Stimulated activated CD8-positive, alpha-beta memory T cell treated with anti-CD3 and anti-CD28 coated beads, Interleukin-7, amount 100 ng/mL, for 1 hour (primary cell): ENCODE measurements around the gene RALGAPA2.

Experiments used
- DNase-seq, 2 donors: peaks; one replicate each; pipeline ENCODE4 v3.0.0-alpha.2; 2020; ENCODE audit warnings: low read depth in 2 of 2

Gene RALGAPA2

GRCh38 chr20:20683481-20684321, 28.7 kb downstream of the RALGAPA2 start:
- no peak for DNase-seq

GRCh38 chr20:20683020-20683419, 29.4 kb downstream of the RALGAPA2 start:
- DNase-seq, result no peak

- DNase-seq, result no peak
Measured at GRCh38 chr20:20680991-20681508, 31.4 kb downstream of the RALGAPA2 start.

GRCh38 chr20:20679316-20679715, 33.1 kb downstream of the RALGAPA2 start:
- DNase-seq, result no peak

GRCh38 chr20:20677186-20677585, 35.3 kb downstream of the RALGAPA2 start:
- no peak for DNase-seq

GRCh38 chr20:20668639-20669038, 43.8 kb downstream of the RALGAPA2 start:
- no peak for DNase-seq

- DNase-seq, result no peak
Measured at GRCh38 chr20:20666359-20666758, 46.1 kb downstream of the RALGAPA2 start.

- no peak for DNase-seq
Measured at GRCh38 chr20:20665606-20666332, 46.7 kb downstream of the RALGAPA2 start.

GRCh38 chr20:20664795-20665589, 47.5 kb downstream of the RALGAPA2 start:
- DNase-seq, result no peak

- DNase-seq, result no peak
Measured at GRCh38 chr20:20663841-20664240, 48.6 kb downstream of the RALGAPA2 start.

- no peak for DNase-seq
Measured at GRCh38 chr20:20658871-20659431, 53.5 kb downstream of the RALGAPA2 start.

- no peak for DNase-seq
Measured at GRCh38 chr20:20658123-20658522, 54.3 kb downstream of the RALGAPA2 start.

- no peak for DNase-seq
Measured at GRCh38 chr20:20657092-20657491, 55.4 kb downstream of the RALGAPA2 start.

- DNase-seq, result no peak
Measured at GRCh38 chr20:20655883-20656282, 56.6 kb downstream of the RALGAPA2 start.

GRCh38 chr20:20649945-20650344, 62.5 kb downstream of the RALGAPA2 start:
- no peak for DNase-seq

GRCh38 chr20:20643927-20644326, 68.5 kb downstream of the RALGAPA2 start:
- DNase-seq, result no peak

GRCh38 chr20:20641783-20642182, 70.7 kb downstream of the RALGAPA2 start:
- DNase-seq, result no peak

GRCh38 chr20:20638878-20639277, 73.6 kb downstream of the RALGAPA2 start:
- no peak for DNase-seq

GRCh38 chr20:20637998-20638725, 74.3 kb downstream of the RALGAPA2 start:
- no peak for DNase-seq

GRCh38 chr20:20635006-20635405, 77.4 kb downstream of the RALGAPA2 start:
- DNase-seq, result no peak

- DNase-seq, result no peak
Measured at GRCh38 chr20:20632644-20633043, 79.8 kb downstream of the RALGAPA2 start.
